HG03103 (cell line): ENCODE results near the gene RPTOR.

Experiments
- ATAC-seq: cut with Tn5 transposase; IDR thresholded peaks from one replicate; pipeline ENCODE4 v1.9.1; 2021; ENCODE audit warnings: low read depth; ENCODE audit not compliant: unreplicated experiment

Gene RPTOR

GRCh38 chr17:80893604-80894438, 349.2 kb downstream of the RPTOR start:
- no peak for ATAC-seq

GRCh38 chr17:80894439-80894721, 349.7 kb downstream of the RPTOR start:
- no peak for ATAC-seq

GRCh38 chr17:80894726-80895125, 350.1 kb downstream of the RPTOR start:
- ATAC-seq = no peak

GRCh38 chr17:80895366-80895765, 350.7 kb downstream of the RPTOR start:
- ATAC-seq = no peak

- no peak for ATAC-seq
Measured at GRCh38 chr17:80898716-80899115, 354.1 kb downstream of the RPTOR start.

- ATAC-seq = no peak
Measured at GRCh38 chr17:80899402-80900268, 355.0 kb downstream of the RPTOR start.

- ATAC-seq = no peak
Measured at GRCh38 chr17:80901319-80901718, 356.7 kb downstream of the RPTOR start.

- no peak for ATAC-seq
Measured at GRCh38 chr17:80902197-80902962, 357.7 kb downstream of the RPTOR start.

GRCh38 chr17:80902963-80903611, 358.4 kb downstream of the RPTOR start:
- ATAC-seq = no peak

GRCh38 chr17:80904036-80904753, 359.6 kb downstream of the RPTOR start:
- no peak for ATAC-seq

- no peak for ATAC-seq
Measured at GRCh38 chr17:80905586-80906230, 361.1 kb downstream of the RPTOR start.

- no peak for ATAC-seq
Measured at GRCh38 chr17:80906364-80907259, 362.0 kb downstream of the RPTOR start.

GRCh38 chr17:80907281-80907680, 362.6 kb downstream of the RPTOR start:
- no peak for ATAC-seq

- no peak for ATAC-seq
Measured at GRCh38 chr17:80908211-80908610, 363.6 kb downstream of the RPTOR start.

GRCh38 chr17:80908776-80909175, 364.1 kb downstream of the RPTOR start:
- ATAC-seq = no peak

- ATAC-seq = no peak
Measured at GRCh38 chr17:80909635-80910034, 365.0 kb downstream of the RPTOR start.

GRCh38 chr17:80910043-80910442, 365.4 kb downstream of the RPTOR start:
- ATAC-seq = no peak

- ATAC-seq = no peak
Measured at GRCh38 chr17:80912476-80912875, 367.8 kb downstream of the RPTOR start.
